NCI-H524 (cell line): ENCODE measurements around the gene KIRREL1.
A peak's percentile ranks its signal among the peaks of the same experiment; 100 is the strongest.

Experiments
- DNase-seq, 2 experiments: peaks; one replicate each; lab custom pipeline; 2025; lab: John Stamatoyannopoulos, UW

Gene KIRREL1

GRCh38 chr1:158007667-158008386, 14.4 kb downstream of the KIRREL1 start:
- peak; percentile 49 to 61 for DNase-seq

- DNase-seq: no peak
These were observed 15.2 kb downstream of the KIRREL1 start for GRCh38 chr1:158008630-158009029.

GRCh38 chr1:158011714-158012113, 18.3 kb downstream of the KIRREL1 start:
- DNase-seq: peak in 1 of 2 experiments; percentile 39

DNA sequence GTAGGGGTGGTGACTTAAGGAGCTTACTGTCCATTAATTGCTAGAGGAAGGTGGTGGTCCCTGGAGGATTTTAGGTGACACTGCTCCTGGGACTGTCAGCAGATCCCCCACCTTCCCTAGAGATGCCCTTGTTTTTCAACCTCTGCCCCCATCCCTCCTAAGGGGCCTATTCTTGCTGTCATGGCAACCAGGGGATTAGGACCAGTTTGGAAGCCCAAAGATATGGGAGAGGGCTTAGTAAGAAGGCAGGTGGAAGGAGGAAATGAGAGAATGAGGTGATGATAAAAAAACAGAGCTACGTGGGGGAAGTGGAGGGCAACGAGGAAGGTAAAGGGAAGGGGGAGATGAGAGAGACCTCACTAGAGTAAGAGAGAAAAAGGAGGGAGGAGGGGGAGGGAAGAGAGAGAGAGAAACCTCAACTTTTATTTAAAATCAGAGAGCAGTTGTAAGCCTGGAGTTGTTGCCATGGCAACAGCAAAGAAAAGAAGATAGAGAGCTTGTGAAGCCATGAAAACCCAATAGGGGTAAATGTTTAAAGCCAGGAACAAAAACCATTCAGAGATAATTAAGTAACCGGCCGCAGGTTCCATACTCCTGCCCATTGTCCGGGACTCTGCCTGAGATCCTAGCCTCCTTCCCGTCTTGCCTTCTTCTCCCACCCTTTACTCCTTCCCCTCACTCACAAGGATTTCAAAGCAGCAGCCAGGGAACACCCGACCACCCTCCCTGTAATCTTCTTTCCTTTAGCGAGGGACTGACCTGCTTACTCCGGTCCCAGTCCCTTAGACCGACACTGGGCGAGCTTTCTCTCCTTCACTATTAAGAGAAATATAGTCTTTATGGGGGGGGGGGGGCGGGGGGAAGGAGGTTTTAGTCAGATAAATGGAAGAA, 20.6 kb downstream of the KIRREL1 start:
- peak; percentile 43 to 52 for DNase-seq

- peak in 1 of 2 experiments; percentile 21 for DNase-seq
These were observed 21.4 kb downstream of the KIRREL1 start for GRCh38 chr1:158014731-158015320.

DNA sequence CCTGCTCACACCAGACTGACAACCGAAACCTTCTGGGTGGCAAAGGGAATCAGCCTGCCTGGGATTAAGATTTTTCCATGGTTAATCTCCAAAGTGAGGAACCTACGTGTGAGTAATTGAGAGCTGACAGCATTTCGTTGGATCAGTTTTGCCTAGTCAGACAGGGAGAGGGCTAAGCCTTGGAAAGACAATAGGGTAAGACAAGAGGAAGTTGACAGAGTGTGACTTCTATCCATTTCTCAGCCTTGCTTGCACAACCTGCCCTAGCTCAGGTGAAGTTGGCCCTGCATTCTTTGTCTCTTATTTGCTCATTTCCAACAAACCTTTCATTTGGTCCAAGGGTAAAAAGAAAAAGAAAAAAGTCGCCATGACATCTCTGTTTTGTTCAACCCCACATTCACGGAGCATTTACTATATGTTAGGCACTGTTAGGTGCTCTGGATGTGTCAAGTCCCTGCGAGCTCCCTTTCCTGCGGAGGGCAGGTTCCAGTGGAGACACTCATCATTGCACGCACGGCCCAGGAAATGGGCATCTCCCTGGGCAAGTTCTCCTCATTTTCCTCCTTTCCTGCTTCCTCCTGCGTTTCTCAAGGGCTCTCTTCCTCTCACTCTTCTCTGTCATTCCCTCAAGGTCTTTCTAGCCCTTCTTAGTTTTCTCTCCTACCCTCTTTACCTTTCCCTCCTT, 23.3 kb downstream of the KIRREL1 start:
- no peak for DNase-seq

- no peak for DNase-seq
These were observed 24.6 kb downstream of the KIRREL1 start for GRCh38 chr1:158017800-158018595.

- DNase-seq: no peak
These were observed 25.9 kb downstream of the KIRREL1 start for GRCh38 chr1:158019171-158019868.

DNA sequence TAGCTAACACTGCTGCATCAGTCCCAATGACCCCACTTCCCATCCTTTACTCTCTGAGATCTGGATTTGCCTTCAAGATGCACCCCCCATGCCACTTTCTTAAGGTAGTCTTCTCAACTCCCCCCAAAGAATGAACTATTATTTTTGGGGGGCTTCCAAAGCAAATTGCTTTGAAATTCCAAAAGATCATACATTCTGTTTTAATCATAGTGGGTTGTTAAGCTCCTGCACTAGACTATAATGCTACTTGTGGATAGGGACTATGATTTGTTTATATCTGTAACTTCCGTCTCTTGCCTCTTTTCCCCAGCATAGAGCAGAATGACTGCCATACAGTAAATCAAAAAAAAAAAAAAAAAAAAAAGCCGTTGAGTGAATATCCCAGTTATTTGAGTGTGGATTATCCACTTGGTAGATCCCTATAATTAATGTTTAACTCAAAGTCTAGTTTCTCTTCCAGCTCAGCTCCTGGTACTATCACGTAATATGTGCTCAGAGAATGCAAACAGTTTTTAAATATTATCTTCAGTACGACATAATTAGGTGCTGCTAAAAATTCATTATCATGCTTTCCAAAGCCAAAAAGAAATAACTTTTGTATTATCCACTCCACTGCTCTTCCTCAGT, 26.9 kb downstream of the KIRREL1 start:
- no peak for DNase-seq

DNA sequence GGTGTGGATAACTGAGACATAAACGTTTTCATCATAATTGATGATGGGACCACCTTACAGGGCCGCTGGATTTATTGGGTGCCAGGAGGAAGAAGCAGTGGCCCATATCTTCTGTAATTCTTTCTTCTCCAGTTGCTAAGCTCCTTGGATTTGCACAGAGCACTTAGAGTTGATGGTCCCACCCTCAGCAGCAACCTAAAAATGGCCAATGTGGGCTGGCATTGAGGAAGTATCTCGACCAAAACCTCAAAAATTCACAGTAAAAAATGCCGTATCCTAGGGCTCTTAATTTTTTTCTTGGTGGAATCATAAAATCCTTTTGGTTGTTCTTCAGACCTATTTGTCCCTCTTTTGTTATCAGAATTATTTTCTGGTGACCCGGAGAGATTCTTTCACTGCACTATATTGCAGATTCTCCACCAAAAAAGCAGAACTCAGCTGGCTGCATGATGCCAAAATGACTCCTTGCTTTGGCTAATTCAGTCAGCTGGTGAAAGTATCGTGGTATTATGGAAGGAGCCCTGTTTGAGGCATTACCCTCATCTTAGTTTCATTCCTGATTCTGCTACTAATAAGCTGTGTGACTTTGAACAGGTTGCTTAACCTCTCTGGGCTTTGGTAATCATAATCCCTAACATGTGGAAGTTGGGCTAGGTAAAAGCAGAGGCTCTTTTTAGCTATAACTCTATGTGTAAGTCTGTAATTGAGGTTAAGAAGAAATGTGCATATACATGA, 27.6 kb downstream of the KIRREL1 start:
- no peak for DNase-seq

GRCh38 chr1:158021721-158022120, 28.3 kb downstream of the KIRREL1 start:
- DNase-seq: no peak

- peak in 1 of 2 experiments; percentile 61 for DNase-seq
These were observed 29.3 kb downstream of the KIRREL1 start for GRCh38 chr1:158022554-158023312.

- DNase-seq: no peak
These were observed 31.3 kb downstream of the KIRREL1 start for GRCh38 chr1:158024737-158025136.

DNA sequence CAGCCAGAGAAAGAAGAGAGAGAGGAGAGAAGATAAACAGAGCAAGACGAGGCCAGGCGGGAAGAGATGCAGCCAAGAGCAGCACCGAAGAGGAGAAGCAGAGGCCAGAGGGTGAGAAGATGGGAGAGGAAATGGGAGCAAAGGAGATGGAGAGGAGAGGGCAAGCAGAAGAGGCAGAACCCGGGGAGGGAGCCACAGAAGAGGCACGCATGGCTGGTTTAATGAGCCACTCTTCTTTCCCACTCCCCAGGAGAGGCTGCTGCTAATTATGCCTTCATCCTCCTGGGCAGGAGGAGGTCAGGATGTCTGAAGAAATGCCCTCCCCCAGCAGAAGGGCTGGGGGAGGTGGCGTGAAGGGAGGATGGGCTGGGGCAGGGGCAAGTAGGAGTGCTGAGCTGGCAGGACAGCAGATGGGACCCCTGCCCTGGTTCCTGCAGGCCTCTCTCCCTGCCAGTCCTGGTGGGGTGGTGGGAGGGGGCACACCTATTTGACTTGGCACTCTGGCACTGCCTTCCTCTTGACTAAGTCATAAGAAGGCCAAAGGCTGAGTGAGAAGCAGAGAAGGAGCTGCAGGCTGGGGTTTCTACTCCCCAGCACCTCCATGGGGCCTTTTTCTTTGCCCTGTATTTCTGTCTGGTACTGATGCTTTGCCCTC, 32.3 kb downstream of the KIRREL1 start:
- peak; percentile 42 to 46 for DNase-seq

DNA sequence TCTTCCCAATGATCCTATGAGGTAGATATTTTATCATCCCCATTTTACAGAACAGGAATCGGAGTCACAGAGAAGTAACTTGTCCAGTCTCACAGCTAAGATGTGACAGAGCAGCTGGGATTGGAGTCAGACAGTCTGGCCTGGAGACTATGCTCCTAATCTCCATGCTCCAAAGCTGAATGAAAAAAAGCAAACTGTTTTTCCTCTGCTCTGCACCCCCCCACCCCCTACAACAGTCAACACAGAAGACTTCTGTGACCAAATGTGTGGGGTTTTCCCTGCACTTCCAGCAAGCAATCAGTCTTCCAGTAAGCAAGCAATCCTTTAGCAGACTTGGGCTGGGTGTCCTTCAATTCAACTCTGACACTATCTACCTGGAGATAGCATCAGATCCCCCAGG, 33.2 kb downstream of the KIRREL1 start:
- peak in 1 of 2 experiments; percentile 12 for DNase-seq

DNA sequence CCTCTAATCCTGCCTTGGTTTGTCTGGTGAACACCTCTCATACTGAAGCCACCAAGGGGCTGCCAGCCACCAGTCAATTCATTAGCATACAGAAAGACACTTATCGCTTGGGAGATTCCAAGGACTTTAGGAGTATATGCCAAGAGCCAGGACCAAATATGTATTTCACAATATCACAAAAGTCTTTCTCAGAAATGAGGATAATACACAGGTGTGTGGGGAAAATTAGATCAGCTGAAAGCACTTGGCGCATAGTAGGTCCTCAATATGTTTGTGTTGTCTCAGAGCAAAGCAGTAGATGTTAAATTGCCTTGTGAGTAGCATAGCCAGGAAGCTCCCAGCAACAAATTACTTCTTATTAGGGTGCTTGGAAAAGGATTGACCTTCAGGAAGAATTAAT, 34.1 kb downstream of the KIRREL1 start:
- DNase-seq: no peak

GRCh38 chr1:158028969-158029368, 35.5 kb downstream of the KIRREL1 start:
- no peak for DNase-seq

GRCh38 chr1:158035014-158035413, 41.6 kb downstream of the KIRREL1 start:
- DNase-seq: peak; percentile 39 to 71
